Measurements from ENCODE around the gene CHAC2.
A peak's percentile ranks its signal among the peaks of the same experiment; 100 is the strongest.
"Not testable (repeated sequence)": the region's sequence is repeated elsewhere in the genome, so short reads cannot be mapped to it uniquely, and the experiment has no call there.

The CHAC2 gene

DNA sequence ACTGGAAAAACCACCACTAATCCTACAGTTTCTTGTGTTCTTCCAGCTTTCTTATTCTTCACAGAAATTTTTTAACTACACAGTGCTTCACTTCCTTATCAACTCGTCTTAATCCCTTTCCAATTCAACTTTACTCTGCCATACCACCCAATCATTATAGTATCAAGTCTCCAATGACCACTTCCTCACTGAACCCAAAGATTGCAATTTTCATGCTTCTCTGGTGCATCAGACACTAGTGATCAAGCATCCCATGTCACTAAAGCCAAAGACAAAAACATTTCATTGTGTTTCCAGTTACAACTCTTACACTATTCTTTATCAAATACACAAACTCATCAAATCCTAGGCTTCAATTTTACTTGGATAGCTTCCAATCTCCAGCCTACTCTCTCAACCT is 9.5 kb downstream of the CHAC2 start:
- DNase-seq (ENCODE audit: insufficient read length, low spot score) (no peak), FAIRE-seq (no peak)

DNA sequence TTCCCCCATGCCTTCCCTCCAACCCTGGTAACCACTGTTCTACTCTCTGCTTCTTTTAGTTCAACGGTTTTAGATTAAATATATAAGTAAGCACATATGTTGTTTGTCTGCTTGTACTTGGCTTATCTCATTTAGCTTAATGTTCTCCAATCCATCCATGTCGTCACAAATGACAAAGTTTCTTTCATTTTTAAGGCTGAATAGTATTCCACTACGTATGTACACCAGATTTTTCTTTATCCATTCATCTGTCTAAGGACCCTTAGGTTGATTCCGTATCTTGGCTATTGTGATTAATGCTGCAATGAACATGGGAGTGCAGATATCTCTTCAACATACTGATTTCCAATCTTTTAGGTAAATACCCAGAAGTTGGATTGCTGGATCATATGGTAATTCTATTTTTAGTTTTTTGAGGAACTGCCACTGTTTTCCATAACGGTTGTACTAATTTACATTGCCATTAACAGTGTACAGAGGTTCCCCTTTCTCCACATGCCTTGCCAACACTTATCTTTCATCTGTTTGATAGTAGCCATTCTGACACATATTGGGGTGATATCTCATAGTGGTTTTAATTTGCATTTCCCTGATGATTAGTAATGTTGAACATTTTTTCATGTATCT is 11.0 kb downstream of the CHAC2 start:
- no peak for FAIRE-seq
- no peak for DNase-seq (ENCODE audit: insufficient read length, low spot score)

DNA sequence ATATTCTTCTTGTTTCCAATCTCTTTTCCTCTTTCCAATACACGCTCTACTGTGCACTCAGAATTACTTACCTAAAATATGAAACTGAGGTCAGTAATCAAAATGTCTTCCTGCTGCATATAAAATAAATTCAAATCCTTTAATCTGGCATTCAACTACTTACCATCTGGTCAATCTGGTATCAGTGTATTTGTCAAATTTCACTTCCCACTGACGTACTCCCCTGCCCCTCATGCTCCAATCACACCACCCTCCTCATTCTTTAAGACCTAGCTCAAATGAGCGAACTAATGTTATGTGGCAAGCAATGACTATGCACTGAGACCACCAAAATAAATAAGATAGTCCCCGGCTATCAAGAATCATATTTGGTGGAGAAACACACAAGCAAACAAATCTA is 12.5 kb downstream of the CHAC2 start:
- FAIRE-seq: no peak

DNA sequence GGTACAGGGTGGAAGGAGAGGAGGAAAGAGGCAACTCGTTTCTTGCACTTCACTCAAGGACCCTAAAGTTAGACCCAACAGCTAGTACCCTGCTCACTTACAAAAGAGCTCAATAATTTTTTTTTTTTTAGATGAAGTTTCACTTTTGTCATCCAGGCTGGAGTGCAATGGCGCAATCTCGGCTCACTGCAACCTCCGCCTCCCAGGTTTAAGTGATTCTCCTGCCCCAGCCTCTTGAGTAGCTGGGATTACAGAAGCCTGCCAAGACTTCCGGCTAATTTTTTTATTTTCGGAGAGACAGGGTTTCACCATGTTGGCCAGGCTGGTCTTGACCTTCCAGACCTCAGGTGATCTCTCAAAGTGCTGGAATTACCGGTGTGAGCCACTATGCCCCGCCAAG is 15.1 kb downstream of the CHAC2 start:
- FAIRE-seq: no peak
- DNase-seq (ENCODE audit: insufficient read length, low spot score): no peak

More for the DNA sequence above, 12.5 kb downstream of the CHAC2 start:
- DNase-seq (ENCODE audit: insufficient read length, low spot score): no peak

DNA sequence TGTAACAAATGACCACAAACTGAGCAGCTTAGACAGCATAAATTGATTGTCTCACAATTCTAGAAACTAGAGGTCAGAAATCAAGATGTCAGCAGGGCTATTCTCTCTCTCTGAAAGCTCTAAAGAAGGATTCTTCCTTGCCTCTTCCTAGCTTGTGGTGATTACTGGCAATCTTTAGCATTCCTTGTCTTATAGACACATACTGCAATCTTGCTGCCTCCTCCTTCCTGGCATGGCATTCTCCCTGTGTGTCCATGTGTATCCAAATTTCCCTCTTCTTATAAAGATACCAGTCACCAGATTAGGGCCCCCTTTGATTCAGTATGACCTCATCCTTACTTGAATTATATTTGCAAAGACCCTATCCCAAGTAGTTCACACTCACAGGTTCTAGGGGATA is 16.8 kb downstream of the CHAC2 start:
- DNase-seq (ENCODE audit: insufficient read length, low spot score): no peak
- no peak for FAIRE-seq

DNA sequence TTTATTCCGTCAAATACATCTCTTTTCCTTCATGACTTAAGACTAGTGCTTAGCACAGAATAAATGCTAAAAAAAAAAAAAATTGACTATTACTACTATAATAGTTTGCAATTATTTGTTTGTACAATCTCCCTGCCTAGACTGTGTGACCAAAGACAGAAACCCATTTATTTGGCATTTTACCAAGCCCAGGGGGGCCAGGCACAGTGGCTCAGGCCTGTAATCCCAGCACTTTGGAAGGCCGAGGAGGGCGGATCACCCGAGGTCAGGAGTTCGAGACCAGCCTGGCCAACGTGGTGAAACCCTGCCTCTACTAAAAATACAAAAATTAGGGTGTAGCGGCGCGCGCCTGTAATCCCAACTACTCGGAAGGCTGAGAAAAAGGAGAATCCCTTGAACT is 17.8 kb downstream of the CHAC2 start:
- FAIRE-seq: no peak
- no peak for DNase-seq (ENCODE audit: insufficient read length, low spot score)

DNA sequence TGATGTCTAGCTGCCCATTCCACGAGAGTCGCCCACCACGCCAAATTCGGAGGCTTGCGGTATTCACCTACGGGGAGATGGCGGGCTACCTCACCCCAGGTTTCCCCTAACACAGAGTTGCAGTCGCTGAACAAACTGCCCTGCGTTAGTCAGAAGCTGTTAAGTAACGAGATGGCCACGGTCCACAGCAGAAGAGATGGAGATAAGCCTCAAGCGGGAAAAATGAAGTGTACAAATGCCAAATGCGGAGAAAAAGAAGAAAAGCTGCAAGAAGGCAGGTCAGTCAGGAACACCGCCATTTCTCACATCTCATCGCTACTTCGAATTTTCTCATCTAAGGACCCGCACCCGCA is 18.7 kb downstream of the CHAC2 start:
- no peak for FAIRE-seq
- DNase-seq (ENCODE audit: insufficient read length, low spot score): no peak

DNA sequence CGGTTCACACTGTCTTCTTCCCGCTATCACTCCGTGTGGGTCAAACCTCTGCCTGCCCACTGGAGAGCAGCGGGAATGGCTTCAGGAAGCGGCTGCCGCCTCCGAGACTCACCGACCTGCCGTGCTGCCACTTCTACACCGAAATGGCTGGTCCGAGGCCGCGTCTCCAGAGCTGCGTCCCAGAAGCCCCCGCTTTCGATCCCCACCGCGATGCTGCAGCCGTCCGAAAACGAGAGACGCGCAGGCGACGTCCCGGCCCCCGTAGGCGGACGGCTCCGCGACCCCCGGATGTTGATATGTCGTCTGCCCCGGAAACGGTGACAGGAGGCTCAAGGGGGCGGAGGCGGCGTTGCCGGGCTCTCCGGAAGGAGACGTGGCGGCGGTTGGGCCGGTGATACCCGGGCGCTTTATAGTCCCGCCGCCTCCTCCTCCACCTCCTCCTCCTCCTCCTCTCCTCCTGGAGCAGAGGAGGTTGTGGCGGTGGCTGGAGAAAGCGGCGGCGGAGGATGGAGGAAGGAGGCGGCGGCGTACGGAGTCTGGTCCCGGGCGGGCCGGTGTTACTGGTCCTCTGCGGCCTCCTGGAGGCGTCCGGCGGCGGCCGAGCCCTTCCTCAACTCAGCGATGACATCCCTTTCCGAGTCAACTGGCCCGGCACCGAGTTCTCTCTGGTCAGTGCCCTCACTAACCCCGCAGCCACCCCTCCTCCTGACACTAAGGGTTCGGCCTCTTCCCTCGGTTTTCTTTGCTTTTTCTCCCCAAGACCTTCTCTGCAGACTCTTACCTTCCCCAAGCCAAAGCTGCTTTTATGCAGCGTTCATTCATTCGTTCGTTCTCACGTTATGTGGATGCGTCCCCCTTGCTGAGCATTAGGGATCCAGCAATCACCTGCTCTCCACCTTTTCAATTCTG is 19.4 kb downstream of the CHAC2 start, which contains the start of the genes ASB3 and ERLEC1:
Gene ASB3 (minus strand): TSS at position 249 of the 909 bp plus-strand sequence. CDS start 21,381 bp downstream, outside the sequence.
Gene ERLEC1 (plus strand): TSS at position 340 of the 909 bp plus-strand sequence. CDS start 167 bp downstream, at position 507.
- FAIRE-seq (peak; percentile 88), DNase-seq (ENCODE audit: insufficient read length, low spot score) (peak; percentile 91)

DNA sequence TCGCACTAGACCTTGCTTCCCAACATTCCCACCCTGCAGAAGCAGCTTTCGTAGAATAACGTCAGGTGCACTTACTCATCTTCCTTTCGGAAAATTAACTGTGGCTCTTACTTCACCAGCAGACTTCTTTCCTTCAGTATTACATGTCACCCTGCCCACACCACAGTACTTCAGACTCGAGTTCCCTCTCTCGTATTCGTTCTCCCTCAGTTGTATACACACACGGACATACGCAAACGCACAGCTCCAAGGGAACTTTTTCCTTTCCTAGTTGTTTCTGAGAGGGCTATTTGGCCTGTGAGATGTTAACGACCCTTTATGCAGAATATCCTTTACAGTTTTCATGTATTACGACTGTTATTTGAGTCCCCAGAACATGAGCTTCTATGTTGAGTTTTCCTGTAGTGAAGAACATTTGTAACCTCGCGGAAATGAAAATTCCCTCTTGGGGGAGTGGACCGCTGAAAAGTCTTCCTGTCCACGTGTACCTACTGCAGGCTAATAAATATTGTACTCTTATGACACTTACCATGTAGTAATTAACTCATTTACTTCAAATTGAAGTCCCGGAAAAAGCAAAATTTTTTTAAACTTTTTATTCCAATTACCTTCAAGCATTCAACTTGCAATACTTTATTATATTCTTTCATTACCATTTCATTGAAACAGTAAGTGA is 20.1 kb downstream of the CHAC2 start:
- FAIRE-seq (peak; percentile 44), DNase-seq (ENCODE audit: insufficient read length, low spot score) (no peak)

DNA sequence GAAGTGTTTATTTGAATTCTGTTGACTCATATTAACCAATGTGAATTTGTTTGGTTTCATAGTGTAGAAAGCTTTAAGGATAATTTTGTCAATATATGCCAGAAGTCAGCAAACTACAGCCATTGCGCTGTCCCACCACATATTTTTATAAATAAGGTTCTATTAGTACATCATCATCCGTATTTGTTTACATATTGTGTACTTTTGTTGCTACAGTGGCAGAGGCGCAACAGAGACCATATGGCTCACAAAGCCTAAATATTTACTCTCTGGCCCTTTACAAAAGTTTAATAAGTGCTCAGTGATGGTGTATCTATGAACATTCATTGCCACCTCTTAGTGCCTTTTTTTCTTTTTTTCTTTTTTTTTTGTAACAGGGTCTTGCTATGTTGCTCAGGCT is 25.7 kb downstream of the CHAC2 start:
- DNase-seq (ENCODE audit: insufficient read length, low spot score) (no peak), FAIRE-seq (no peak)

DNA sequence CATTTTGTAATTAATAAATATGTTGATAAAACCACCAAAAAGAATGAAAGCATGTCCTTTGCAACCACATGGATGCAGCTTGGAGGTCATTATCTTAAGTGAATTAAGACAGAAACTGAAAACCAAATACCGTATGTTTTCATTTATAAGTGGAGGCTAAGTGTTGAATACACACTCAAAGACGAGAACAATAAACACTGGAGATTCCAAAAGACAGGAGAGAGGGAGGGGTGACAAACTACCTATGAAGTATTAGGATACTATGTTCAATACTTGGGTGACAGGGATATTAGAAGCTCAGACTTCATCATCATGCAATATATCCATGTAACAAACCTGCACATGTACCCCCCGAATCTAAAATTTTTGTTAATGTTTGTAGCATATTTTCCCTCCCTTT is 26.2 kb downstream of the CHAC2 start:
- DNase-seq (ENCODE audit: insufficient read length, low spot score): no peak
- no peak for FAIRE-seq

DNA sequence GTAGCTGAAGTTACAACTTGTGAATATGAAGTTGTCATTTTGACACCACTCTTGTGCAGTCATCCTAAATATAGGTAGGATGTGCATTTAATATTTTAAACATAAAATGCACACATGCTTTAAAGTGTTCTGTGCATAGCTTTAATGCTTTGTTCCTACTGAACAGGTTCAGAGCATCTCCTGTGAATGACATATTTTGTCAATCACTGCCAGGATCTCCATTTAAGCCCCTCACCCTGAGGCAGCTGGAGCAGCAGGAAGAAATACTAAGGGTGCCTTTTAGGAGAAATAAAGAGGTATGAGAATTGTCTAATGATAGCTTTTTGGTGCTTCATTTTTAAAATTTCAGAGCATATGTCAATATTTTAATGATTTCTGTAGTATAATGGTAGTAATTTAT is 33.9 kb downstream of the CHAC2 start:
- no peak for DNase-seq (ENCODE audit: insufficient read length, low spot score)
- FAIRE-seq: no peak

DNA sequence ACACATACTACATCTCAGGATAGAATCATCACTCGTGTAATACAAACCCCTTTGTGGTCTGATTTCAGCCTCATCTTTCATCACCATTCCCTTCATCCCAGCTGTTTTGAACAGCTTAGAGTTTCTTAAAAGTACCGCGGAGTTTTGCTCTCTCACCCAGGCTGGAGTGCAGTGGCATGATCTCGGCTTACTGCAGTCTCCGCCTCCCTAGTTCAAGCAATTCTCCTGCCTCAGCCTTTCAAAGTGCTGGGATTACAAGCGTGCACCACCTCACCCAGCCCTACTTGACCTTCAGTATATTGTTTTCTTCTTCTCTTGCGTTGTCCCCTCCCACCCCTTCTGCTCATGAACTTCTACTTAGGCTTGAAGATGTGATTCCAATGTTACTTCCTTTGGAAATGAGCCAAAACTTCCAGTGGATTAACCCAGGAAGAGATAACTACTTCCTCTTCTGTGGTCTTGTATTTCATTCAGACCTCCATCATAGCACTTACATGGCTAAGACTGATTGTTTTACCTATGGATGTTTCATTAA is 35.1 kb downstream of the CHAC2 start:
- DNase-seq (ENCODE audit: insufficient read length, low spot score) (no peak), FAIRE-seq (no peak)

DNA sequence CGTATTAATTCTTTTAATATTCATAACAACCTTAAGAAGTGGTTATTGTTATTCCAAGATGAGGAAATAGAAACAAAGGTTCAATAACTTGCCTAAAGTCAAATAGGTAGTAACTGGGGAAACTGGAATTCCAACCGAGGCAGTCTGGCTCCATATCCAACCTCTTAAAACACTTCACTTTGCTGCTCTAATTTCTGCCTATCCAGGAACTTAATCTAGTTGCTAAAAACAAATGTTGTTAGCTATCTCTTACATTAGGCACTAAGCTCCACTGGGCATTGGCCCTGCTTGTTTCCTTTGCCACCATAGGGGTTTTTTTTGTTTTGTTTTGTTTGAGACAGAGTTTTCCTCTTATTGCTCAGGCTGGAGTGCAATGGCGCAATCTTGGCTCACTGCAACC is 44.0 kb downstream of the CHAC2 start:
- DNase-seq (ENCODE audit: insufficient read length, low spot score) (no peak), FAIRE-seq (no peak)

DNA sequence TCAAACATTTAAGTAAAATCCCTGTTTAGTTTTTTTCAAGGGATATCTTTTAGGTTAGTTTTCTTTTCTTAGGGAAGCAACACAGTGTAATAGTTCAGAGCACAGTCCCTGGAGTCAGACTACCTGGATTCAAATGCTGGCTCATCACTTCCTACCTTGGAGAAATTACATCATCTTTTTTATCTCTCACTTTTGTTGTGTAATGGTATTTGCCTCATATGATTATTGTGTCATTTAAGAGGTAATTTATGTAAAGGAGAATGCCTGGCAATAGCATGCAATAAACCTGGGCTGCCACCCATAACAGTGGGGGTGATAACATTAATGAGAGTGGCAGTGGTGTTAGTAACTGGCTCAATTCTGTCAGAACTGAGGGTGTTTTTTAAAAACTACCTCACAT is 45.5 kb downstream of the CHAC2 start:
- FAIRE-seq (no peak), DNase-seq (ENCODE audit: insufficient read length, low spot score) (no peak)

DNA sequence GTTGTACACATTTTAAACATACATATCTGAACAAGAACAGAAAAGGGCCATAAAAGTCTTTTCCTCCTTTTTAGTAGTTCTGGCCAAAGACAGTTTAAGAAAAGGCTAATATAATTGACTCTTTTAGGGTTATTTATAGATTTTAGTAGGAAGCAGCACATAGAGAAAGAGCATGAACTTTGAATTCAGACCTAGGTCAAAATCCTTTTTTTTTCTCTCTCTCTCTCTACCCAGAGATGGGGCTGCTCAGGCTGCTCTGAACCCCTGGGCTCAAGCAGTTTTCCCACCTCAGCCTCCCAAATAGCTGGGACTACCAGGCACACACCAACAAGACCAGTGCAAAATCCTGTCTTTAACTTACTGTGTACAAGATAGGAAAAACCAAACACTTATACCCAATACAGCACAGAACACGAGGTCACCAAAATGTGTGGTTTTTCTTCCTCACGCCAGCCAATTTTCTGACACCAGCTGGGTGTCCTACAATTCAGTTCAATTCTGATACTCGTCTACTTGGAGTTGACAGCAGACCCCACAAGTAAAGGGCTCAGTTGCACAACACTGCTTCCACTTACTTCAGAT is 51.3 kb downstream of the CHAC2 start:
- FAIRE-seq (no peak), DNase-seq (ENCODE audit: insufficient read length, low spot score) (no peak)

DNA sequence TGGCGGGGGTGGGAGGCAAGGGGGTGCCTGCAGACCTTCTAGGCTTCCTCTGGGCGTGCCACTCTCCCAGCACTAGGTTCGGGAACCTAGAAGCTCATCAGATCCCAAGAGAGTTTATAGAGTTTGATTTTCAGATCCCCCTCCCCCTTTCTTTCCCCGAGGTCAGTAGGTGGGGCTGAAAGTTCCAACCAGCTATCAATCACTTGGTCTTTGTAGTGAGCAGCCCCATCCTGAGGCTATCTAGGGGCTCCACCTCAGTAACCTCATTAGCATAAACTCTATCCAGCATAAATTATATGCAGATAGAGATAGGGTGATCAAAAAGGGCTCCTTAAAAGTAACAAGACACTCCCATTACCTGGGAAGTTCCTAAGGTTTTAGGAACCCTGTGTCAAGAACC is 52.0 kb downstream of the CHAC2 start:
- no peak for DNase-seq (ENCODE audit: insufficient read length, low spot score)
- FAIRE-seq: no peak

DNA sequence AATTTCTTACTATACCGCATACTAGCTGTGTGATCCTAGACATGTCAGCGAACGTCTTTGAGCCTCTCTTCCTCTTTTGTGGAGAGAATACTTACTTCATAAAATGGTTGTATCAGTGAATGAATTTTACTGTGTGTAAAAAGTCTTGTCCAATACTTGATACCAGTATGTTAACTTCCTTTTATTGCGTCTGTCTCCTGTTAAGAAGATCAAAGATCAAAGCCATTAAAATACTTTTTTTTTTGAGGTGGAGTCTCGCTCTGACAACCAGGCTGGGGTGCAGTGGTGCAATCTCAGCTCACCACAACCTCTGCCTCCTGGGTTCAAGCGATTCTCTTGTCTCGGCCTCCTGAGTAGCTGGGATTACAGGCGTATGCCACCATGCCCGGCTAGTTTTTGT is 52.4 kb downstream of the CHAC2 start:
- DNase-seq (ENCODE audit: insufficient read length, low spot score) (no peak), FAIRE-seq (no peak)

DNA sequence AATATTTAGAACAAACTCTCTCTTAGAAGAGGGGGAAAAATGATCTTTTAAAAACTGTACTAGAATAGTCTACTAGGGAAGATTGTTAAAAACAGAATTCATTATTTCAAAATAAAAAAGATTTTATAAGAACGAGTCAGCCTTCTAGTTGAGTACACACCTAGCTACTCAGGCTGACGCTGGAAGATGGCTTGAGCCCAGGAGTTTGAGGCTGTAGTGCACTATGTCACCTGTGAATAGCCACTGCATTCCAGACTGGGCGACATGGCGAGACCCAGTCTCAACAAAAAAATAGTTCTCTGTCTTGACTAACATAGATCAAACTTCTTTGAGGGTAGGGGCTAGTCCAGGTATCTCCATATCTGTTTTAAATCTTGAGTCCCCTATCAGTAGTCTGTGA is 53.1 kb downstream of the CHAC2 start:
- no peak for DNase-seq (ENCODE audit: insufficient read length, low spot score)
- FAIRE-seq: no peak

DNA sequence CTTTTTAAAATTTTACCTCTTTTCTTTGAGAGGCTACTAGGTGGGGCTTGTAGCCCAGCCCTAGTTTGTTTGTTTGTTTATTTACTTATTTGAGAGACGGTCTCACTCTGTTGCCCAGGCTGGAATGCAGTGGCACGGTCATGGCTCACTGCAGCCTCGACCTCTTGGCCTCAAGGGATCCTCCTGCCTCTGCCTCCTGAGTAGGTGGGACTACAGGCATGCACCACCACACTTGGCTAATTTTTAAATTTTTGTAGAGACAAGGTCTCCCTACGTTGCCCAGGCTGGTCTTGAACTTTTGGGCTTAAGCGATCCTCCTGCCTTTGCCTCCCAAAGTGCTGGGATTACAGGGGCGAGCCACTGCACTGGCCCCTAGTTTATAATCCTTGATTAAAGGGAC is 54.2 kb downstream of the CHAC2 start:
- FAIRE-seq (no peak), DNase-seq (ENCODE audit: insufficient read length, low spot score) (no peak)

DNA sequence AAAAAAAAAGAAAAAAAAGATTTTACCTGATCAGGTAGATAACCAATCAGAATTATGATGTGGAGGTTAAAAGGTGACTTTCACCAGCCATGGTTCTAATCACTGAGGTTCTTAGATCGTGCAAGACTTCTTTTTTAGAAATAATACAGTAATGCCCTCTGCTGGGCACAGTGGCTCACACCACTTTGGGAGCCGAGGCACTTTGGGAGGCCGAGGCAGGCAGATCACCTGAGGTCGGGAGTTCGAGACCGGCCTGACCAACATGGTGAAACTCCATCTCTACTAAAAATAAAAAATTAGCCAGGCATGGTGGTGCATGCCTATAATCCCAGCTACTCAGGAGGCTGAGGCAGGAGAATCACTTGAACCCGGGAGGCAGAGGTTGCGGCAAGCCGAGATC is 56.0 kb downstream of the CHAC2 start:
- not testable (repeated sequence) for DNase-seq (ENCODE audit: insufficient read length, low spot score); FAIRE-seq
